Activated T-cell treated with anti-CD3 and anti-CD28 coated beads, Interleukin-2, amount 50 U/mL, for 48 hours (primary cell): ENCODE measurements around the gene MEGF9.
A peak's percentile ranks its signal among the peaks of the same experiment; 100 is the strongest.

Experiments used
- DNase-seq, 2 experiments: peaks; one replicate each; pipeline ENCODE4 v3.0.0-alpha.2; 2020

MEGF9 gene

GRCh38 chr9:120730654-120731514 lies 16.6 kb upstream of the MEGF9 start:
- DNase-seq, result no peak

GRCh38 chr9:120729791-120730241 lies 15.5 kb upstream of the MEGF9 start:
- DNase-seq, result no peak

GRCh38 chr9:120726484-120726883 lies 12.2 kb upstream of the MEGF9 start:
- no peak for DNase-seq

DNA sequence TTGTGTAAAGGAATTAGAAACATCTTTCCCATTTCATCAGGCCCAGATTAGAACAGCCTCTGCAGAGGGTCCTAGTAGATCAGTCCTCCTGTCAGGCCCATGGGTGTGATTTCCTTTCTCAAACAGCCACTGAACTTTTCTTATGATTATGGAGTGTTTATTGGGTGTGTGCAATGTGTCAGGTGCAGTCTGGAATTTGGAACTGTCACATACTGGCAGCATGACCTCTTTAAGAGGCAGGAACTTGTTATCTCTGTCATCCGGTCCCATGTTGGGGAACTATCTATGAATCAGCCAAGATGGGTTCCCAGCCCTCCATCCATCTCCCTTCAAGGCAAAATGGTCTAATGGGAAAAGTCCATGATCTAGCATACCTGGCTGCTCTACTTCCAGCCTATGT lies 11.6 kb upstream of the MEGF9 start:
- DNase-seq, result no peak

- DNase-seq, result no peak
Observed at GRCh38 chr9:120724757-120725400, 10.6 kb upstream of the MEGF9 start.

- DNase-seq, result no peak
Observed at GRCh38 chr9:120723565-120723964, 9.3 kb upstream of the MEGF9 start.

GRCh38 chr9:120720404-120720803 lies 6.1 kb upstream of the MEGF9 start:
- no peak for DNase-seq

GRCh38 chr9:120718316-120718715 lies 4.0 kb upstream of the MEGF9 start:
- DNase-seq, result no peak

DNA sequence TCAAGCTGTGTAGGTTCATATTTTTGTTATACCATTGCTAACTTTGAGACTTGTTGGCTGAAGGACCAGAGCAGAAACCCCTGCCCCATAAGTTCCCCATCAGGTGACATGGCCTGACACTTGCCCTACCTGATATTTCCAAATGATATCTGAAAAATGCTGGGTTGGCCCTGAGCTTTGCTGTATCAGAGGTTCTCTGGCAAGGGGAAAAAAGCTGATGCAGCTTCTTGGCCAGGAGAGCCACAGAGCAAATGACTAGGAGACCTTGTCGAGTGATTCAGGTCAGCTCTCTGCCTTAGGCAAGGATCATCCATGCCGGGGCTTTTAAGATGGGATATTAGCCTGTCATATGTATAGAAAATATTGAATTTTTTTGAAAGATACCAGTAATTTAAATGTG lies 2.9 kb upstream of the MEGF9 start:
- DNase-seq, result no peak

GRCh38 chr9:120716483-120716882 lies 2.2 kb upstream of the MEGF9 start:
- DNase-seq, result no peak

DNA sequence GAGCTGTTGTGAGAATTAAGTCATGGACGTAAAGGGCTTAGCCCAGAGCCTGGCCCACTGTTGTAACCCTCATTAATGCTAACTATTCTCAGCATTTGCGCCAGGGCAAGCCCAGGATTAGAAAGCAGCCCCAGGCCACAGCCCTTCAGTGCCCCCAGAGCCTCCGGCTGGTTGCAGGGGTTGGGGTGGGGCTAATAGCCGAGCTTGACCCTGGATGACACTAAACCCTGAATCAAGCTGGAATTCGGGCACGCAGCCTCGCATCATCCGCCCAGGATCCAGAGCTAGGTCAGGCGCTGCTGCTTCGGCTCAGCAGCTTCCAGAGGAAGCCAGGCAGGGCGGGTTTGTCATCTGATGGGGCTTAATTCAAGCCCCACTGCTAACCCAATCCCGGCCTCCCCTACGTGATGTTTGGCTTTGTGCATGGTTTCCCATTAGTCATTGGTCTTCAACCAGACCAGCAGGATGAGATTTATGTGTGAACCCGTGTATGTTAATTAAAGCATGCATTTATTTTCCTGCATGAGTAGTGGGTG lies 1.2 kb upstream of the MEGF9 start:
- no peak for DNase-seq

DNA sequence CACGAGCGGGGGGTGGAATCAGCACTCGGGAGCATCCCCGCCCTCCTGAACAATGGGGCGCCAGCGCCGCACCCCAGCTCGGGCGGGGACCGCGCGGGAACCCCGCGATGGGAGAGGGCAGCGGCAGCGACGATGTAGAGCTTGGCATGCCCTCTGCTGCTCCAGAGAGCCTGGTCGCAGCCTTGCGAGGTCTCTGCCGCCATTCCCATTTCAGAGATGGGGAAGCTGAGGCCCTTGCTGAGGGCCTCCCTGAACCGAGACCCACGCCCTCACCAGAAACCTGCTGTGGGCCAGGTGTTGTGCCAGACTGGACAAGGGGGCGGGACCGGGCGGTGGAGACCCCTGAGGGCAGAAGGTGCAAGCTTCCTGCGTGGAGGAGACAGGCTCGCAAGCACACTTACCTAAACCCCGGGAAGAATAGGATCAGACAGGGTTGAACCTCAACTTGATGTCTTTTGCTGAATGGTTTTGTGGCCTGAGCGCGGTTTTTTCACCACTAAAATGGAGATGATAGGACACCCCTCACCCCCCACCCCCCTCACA lies 647 bp upstream of the MEGF9 start:
- no peak for DNase-seq

DNA sequence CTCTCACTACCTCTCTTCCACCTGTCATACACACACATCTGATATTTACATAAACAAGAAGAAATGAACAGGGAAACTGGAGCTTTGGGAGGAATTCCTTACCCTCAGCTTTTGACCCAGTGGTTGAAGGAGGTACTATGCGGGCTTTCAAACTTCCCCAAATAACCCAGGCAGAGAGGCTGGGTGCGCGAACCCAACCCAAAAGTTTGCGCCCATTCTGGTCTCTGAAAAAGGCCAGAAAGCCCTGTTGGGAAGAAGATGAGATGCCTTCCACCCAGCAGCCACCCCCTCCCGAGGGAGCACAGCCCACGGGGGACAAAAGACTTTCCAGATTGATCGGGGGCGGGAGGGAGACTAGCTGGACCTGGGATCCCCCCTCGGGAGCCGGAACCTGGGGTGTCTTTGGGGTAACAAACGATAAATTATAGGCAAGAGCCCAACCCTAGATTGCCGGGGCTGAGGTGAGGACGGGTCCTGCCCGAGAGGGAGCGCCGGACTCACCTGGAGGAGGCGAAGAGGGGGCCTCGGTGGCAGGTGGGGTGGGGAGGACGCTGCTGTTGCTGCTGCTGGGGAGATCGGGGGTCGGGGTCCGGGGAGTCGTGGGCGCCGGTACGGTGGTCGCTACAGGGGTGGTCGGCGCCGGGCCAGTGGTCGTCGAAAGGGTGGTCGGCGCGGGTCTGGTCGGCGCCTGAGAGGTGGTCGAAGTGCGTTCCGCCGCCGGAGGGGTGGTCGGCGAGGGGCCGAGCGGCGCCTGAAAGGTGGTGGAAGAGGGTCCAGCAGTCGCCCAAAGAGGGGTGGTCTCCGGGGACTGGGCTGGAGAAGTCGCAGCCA lies 798 bp downstream of the MEGF9 start:
- DNase-seq, result peak; percentile 36 to 38

- DNase-seq, result no peak
Observed at GRCh38 chr9:120712539-120713031, 1.7 kb downstream of the MEGF9 start.

DNA sequence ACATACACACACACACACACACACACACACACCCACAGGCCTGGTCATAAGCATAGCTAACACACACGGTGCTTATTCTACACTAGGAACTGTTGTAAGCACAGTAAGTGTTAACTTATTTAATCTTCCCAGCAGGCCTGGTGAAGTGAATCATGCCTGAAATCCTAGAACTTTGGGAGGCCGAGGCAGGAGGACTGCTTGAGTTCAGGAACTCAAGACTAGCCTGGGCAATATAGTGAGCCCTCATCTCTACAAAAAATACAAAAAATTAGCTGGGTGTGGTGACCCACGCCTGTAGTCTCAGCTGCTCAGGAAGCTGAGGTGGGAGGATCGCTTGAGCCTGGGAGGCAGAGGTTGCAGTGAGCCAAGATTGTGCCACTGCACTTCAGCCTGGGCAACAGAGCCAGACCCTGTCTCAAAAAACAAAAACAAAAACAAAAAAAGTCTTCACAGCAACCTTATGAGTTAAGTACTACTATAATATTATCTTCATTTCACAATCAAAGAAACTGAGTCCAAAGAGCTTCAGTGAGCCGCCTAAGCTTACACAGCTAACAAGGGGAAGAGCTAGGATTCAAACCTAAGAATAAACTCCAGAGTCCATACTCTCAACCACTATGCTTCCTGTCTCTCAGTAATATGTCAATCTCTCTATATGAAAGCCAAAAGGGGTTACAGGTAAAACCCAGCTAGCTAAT lies 2.3 kb downstream of the MEGF9 start:
- peak; percentile 28 to 29 for DNase-seq

DNA sequence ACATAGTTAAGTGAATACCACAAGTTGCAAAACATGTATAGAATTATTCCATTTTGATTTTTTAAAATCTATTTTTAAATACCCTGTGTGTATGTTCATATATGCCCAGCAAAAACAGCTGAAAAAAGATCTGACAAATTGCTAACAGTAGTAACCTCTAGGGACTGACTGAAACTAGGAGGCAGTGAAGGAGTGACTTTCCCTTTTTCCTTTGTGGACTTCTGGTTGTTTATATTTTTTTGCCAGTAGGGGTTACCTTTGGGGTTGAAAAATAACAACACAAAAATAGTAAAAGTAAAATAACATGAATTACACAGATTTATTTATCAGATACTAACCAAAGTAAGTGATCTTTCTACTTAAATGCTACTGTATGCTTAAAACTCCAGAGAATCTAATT lies 2.9 kb downstream of the MEGF9 start:
- no peak for DNase-seq

GRCh38 chr9:120710110-120710981 lies 3.9 kb downstream of the MEGF9 start:
- DNase-seq, result peak in 1 of 2 experiments; percentile 35

GRCh38 chr9:120708526-120709224 lies 5.6 kb downstream of the MEGF9 start:
- no peak for DNase-seq

DNA sequence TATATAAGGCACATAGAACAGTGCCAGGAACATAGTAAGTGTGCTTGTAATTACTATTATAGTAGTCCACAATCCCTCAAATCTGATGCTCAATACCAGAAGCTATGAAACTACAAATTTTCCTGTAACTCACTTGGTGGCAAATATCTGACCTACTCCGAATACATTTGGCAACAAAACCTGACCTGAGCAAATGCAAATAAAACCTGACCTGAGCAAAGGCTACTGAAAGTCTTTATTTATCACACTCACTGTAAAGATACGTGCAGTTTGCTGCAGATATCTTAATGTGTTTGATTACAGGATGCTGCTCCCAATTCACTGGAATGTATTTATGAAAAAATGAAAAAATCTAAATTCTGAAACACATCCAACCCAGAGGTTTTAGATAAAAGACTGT lies 7.1 kb downstream of the MEGF9 start:
- no peak for DNase-seq

GRCh38 chr9:120705174-120705573 lies 9.1 kb downstream of the MEGF9 start:
- DNase-seq, result no peak
